Measurements from ENCODE around the gene ZNF837. TPM values are rescaled to one million over a fixed set of nuclear protein-coding genes. Genes with fewer than 3 reads are reported as not detected.

Gene ZNF837
- total RNA-seq, 2 donors from 2014 or later: 1.6 to 3.9 TPM

DNA sequence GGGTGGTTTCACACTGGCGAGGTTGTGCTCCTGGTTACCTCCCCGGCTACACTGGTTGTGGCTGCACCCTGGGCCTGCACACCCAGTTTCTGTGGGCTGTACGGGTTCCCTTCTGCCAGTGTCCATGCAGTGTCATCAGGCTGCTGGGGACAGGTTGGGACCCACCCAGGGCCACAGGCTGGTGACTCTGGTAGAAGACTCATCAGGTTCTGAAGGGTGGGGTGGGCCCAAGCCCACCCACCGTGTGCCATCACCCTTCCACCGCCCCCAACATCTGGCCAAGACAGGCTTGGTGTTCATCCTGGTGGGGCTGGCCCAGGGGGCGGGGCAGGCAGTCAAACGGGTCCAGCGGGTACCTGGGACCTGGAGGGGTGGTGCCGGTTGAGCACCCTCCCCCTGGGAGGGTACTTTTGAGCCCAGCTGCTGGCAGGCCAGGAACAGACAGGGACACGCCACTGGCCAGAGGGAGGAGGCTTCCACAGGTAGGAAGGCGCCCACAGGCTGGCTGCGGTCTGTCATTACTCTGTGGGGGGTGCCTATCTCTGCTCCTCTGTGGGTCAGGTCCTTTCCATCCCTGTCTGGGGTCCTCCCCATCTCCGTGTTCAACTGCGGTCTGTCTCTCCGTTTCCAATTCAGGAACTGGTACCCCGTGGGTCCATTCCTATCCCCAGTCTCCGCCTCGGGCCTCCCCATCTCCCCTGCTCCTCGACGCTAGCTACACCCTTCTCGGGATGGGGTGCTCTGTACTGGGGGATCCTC lies 14.6 kb upstream of the ZNF837 start, which contains the start of gene RNF225:
Gene RNF225, plus strand, starts transcription at position 437 of the 759 bp plus-strand sequence. CDS start 434 bp downstream, outside the sequence.
- Histone ChIP-seq H3K9me3 (no peaks in the 10 kb centered on the region), H3K4me1 (ENCODE audit: control insufficient read depth in 1 of 2, low read depth in 2 of 2) (peaks cover 2 to 4% of the 10 kb centered on the region in 2 donors), H3K27ac (no peak within 1 kb of the TSS), H3K4me3 (no peak within 1 kb of the TSS), H3K36me3 (peaks cover 38% of the 10 kb centered on the region), H3K27me3 (replicated peaks; ENCODE audit: insufficient read depth) (no peaks in the 10 kb centered on the region)
- ATAC-seq (ENCODE audit: insufficient number of reproducible peaks, low FRiP score, low read depth) (no peak), DNase-seq (ENCODE audit: low spot score) (no peak)
- no peak for TF ChIP-seq CTCF (IDR thresholded peaks at IDR 0.05)

DNA sequence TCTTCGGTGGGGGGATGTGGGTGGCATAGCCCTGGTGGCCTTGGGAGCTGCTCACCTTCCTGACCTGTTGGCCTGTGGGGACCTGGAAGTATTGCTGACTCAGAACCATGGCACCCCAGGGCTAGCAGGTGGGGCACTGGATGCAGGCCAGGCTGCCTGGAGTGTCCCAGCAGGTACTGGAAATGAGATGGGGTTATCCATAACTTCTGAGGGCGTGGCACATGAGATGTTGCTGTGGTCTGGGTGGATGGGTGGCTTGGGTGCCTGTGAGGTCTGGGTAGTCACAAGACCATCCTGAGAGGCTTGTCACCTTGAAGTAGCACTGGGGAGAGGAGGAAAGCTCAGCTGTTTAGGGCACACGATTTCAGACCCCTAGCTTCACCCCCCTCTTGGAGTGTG lies 14.0 kb upstream of the ZNF837 start:
- Histone ChIP-seq H3K27ac (no peak overlapping the region), H3K36me3 (peaks cover 38% of the 10 kb centered on the region), H3K27me3 (replicated peaks; ENCODE audit: insufficient read depth) (no peaks in the 10 kb centered on the region), H3K4me3 (no peak overlapping the region), H3K4me1 (ENCODE audit: control insufficient read depth in 1 of 2, low read depth in 2 of 2) (no peaks in the 10 kb centered on the region), H3K9me3 (no peaks in the 10 kb centered on the region)
- no peak for TF ChIP-seq CTCF (IDR thresholded peaks at IDR 0.05)
- DNase-seq (ENCODE audit: low spot score): no peak
- ATAC-seq (ENCODE audit: insufficient number of reproducible peaks, low FRiP score, low read depth): no peak

GRCh38 chr19:58393725-58394033 lies 12.8 kb upstream of the ZNF837 start:
- no peak for TF ChIP-seq CTCF (IDR thresholded peaks at IDR 0.05)
- H3K27me3 ChIP-seq (replicated peaks; ENCODE audit: insufficient read depth): no peaks in the 10 kb centered on the region
- H3K4me3 ChIP-seq: no peak overlapping the region
- no peaks in the 10 kb centered on the region for H3K9me3 ChIP-seq
- peaks cover 0 to 6% of the 10 kb centered on the region in 2 donors for H3K4me1 ChIP-seq (ENCODE audit: control insufficient read depth in 1 of 2, low read depth in 2 of 2)
- H3K27ac ChIP-seq: no peak overlapping the region
- peaks cover 41% of the 10 kb centered on the region for H3K36me3 ChIP-seq
- DNase-seq (ENCODE audit: low spot score) (no peak), ATAC-seq (ENCODE audit: insufficient number of reproducible peaks, low FRiP score, low read depth) (no peak)

DNA sequence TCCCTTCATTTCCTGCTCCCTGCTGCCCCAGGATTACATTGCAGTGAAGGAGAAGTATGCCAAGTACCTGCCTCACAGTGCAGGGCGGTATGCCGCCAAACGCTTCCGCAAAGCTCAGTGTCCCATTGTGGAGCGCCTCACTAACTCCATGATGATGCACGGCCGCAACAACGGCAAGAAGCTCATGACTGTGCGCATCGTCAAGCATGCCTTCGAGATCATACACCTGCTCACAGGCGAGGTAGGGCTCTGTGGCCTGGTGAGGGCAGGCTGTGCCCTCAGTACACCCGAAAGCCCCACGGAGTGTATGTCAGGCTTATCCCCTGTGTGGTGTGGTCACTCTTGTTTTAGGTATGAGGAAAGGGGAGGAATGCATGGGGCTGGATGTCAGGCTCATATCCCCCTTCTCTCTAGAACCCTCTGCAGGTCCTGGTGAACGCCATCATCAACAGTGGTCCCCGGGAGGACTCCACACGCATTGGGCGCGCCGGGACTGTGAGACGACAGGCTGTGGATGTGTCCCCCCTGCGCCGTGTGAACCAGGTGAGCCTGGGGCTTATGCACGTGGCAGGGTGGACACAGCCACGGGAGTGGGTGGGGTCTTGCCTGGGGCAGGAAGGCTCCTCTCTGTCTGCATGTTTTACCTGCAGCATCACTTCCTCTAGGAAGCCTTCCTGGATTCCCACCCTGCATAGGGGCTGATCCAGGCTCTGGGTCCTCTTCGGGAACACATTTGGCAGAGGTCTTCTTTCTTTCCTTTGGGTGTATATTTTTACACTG lies 12.3 kb upstream of the ZNF837 start:
- peaks cover 0 to 11% of the 10 kb centered on the region in 2 donors for H3K4me1 ChIP-seq (ENCODE audit: control insufficient read depth in 1 of 2, low read depth in 2 of 2)
- no peak for ATAC-seq (ENCODE audit: insufficient number of reproducible peaks, low FRiP score, low read depth)

More for the DNA sequence above, 12.3 kb upstream of the ZNF837 start:
- no peak overlapping the region for H3K27ac ChIP-seq
- peaks cover 42% of the 10 kb centered on the region for H3K36me3 ChIP-seq
- H3K4me3 ChIP-seq: no peak overlapping the region
- no peak for DNase-seq (ENCODE audit: low spot score)
- H3K9me3 ChIP-seq: no peaks in the 10 kb centered on the region
- H3K27me3 ChIP-seq (replicated peaks; ENCODE audit: insufficient read depth): no peaks in the 10 kb centered on the region
- TF ChIP-seq CTCF (IDR thresholded peaks at IDR 0.05): no peak
